DMS114 treated with DMSO at 0.1 percent for 48 hours (cell line): Measurements from ENCODE around the gene UQCC5.

Experiments used
- DNase-seq: peaks from one replicate; lab custom pipeline; 2025; ENCODE audit not compliant: unreplicated experiment; lab: John Stamatoyannopoulos, UW

The UQCC5 gene

GRCh38 chr3:52503788-52504424, 32.5 kb upstream of the UQCC5 start:
- no peak for DNase-seq

- DNase-seq, result no peak
Observed at GRCh38 chr3:52504977-52505376, 31.4 kb upstream of the UQCC5 start.

- DNase-seq, result no peak
Observed at GRCh38 chr3:52506266-52506966, 30.0 kb upstream of the UQCC5 start.

DNA sequence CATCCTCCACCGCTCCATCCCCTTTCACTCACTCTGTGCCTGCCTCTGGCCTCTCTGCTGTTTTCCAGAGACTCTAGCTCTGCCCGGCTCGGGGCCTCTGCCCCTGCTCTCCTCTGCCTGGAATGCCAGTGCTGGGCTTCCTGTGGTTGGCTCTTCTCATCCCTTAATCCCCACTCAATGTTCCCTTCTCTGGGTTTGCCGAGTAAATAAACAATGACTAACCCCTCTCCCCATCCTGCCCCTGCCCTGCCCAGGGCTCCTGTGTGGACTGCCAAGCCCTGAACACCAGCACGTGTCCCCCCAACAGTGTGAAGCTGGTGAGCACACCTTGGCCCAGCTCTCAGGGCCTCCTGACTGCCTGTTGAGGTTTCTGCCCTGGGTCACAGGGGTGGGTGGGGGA, 29.0 kb upstream of the UQCC5 start:
- no peak for DNase-seq

DNA sequence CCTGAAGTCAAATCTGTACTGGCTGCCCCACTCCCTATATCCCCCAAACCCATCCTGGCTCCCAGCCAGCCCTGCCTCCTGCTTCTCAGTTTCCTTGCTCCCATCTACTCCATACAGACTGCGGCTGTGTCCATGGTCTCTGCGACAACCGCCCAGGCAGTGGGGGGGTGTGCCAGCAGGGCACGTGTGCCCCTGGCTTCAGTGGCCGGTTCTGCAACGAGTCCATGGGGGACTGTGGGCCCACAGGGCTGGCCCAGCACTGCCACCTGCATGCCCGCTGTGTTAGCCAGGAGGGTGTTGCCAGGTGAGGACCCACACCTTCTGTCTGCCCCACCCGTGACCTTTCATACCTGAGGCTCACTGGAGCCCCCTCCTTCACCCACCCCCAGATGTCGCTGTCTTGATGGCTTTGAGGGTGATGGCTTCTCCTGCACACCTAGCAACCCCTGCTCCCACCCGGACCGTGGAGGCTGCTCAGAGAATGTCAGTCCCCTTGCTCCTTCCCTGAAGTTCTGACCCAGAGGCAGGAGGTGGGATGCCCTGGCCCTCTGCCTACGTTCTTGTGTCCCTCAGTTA, 26.6 kb upstream of the UQCC5 start:
- DNase-seq, result no peak

DNA sequence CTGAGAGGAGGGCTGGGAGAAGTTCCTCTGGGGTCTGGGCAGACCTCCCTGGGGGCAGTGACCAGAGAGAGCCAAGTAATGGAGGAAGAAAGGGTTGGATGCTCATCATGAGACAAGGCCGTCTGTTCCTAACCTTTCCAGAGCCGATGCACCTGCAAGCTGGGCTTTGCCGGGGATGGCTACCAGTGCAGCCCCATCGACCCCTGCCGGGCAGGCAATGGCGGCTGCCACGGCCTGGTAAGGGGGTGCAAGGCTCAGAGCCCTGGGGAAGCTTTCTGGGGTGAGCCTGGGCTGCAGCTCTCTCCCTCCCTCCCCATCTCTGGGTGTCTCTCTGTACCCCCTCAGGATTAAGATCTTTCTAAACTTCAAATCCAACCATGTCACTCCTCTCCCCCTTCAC, 24.9 kb upstream of the UQCC5 start:
- DNase-seq, result no peak

DNA sequence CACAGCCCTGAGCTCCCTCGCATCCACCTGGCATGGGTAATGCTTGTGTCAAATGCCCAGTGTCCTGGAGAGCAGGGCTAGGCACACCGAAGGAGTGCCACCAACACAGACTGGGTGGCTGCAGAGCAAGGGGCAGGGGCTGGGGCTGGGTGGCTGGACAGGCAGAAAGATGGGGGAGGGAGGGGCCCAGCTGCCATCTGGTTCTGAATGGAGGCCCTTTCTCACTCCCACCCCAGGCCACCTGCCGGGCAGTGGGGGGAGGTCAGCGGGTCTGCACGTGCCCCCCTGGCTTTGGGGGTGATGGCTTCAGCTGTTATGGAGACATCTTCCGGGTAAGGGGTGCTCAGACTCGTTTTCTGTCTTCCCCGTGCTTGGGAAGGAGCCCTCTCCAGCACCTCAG, 24.3 kb upstream of the UQCC5 start:
- DNase-seq, result no peak

DNA sequence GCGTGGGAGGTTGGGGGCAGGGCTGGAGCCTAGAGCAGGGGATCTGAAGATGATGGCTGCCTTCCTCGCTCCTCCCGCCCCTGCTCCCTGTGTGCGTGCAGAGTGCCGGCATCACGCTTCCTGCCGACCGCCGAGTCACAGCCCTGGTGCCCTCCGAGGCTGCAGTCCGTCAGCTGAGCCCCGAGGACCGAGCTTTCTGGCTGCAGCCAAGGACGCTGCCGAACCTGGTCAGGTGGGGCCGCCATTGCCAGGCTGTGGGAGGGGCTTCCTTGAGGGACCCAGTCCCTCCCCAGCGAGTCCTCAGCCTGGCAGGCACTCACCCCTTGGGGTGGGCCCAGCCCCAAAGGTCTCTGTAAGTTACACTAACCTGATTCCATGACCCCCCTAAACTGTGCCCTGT, 23.7 kb upstream of the UQCC5 start:
- no peak for DNase-seq

DNA sequence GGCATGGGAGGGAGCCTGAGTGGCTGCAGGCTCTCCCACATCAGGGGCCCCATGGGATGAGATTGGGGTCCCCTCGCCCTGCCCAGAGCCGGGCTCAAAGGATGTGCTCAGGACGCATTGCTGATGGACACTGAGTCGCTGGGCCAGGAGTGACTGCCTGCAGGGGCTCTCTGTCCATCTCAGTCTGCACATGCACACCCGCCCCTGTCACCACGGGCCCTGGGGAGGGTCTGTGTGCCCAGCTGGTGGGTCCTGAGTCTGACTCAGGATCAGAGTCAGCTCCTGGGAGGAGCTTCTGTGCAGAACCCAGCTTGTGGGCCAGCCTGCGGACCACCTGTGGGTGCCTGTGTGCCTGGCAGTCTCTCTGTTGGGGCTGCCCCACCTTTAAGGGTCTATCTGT, 23.1 kb upstream of the UQCC5 start:
- no peak for DNase-seq

DNA sequence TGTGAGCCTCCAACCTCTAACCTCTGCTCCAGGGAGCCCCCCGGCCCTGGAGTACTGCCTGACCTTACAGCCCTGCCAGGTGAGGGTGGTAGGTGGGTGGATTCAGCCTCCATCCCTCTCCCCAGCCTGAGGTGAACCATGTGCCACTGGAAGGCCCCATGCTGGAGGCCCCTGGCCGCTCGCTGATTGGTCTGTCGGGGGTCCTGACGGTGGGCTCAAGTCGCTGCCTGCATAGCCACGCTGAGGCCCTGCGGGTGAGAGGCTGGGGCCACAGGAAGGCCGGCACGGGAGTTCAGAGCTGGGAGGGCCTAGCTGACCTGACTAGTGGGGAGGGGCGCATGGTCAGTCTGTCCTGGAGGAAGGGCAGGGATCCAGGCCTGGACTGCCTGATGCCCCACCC, 21.8 kb upstream of the UQCC5 start:
- DNase-seq, result no peak

DNA sequence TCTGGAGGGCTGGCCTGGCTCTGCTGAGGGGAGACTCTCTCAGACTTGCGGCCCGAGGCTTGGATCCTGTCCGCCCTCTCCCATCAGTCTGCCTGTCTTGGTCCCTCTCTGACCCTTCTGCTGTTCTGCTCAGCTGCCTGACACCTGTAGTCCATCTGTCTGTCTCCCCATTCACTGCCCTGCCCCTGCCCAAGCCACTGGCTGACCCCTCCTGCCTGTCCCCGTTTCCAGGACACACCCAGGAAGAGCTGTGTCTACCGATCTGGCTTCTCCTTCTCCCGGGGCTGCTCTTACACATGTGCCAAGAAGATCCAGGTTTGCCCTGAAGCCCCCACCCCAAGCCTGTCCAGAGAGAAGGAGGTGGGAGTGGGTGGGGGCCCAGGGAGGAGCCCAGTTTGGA, 21.2 kb upstream of the UQCC5 start:
- no peak for DNase-seq

GRCh38 chr3:52516509-52517195, 19.8 kb upstream of the UQCC5 start:
- no peak for DNase-seq

GRCh38 chr3:52517796-52518722, 18.3 kb upstream of the UQCC5 start:
- no peak for DNase-seq

GRCh38 chr3:52518723-52519444, 17.5 kb upstream of the UQCC5 start:
- DNase-seq, result no peak

GRCh38 chr3:52519445-52520140, 16.8 kb upstream of the UQCC5 start:
- no peak for DNase-seq

GRCh38 chr3:52520141-52520667, 16.2 kb upstream of the UQCC5 start:
- no peak for DNase-seq

GRCh38 chr3:52520716-52521487, 15.5 kb upstream of the UQCC5 start:
- no peak for DNase-seq

GRCh38 chr3:52521488-52521824, 14.9 kb upstream of the UQCC5 start:
- DNase-seq, result no peak
